HG02763 (cell line): ENCODE data around the gene RICTOR.

ENCODE experiments used
- ATAC-seq: cut with Tn5 transposase; IDR thresholded peaks from one replicate; pipeline ENCODE4 v1.9.1; 2021; ENCODE audit warnings: mild to moderate bottlenecking, moderate library complexity; ENCODE audit not compliant: unreplicated experiment

Gene RICTOR

GRCh38 chr5:38940230-38940858 is 133.9 kb downstream of the RICTOR start:
- ATAC-seq, result no peak

- ATAC-seq, result no peak
These were observed 135.2 kb downstream of the RICTOR start for GRCh38 chr5:38938973-38939372.

GRCh38 chr5:38938424-38938823 is 135.8 kb downstream of the RICTOR start:
- ATAC-seq, result no peak

GRCh38 chr5:38936269-38936668 is 137.9 kb downstream of the RICTOR start:
- ATAC-seq, result no peak

- ATAC-seq, result no peak
These were observed 138.8 kb downstream of the RICTOR start for GRCh38 chr5:38935437-38935836.

GRCh38 chr5:38932854-38933408 is 141.3 kb downstream of the RICTOR start:
- ATAC-seq, result no peak

GRCh38 chr5:38931731-38932130 is 142.5 kb downstream of the RICTOR start:
- ATAC-seq, result no peak

- no peak for ATAC-seq
These were observed 144.4 kb downstream of the RICTOR start for GRCh38 chr5:38929838-38930237.

- ATAC-seq, result no peak
These were observed 146.7 kb downstream of the RICTOR start for GRCh38 chr5:38927470-38927869.

GRCh38 chr5:38926121-38926520 is 148.1 kb downstream of the RICTOR start:
- ATAC-seq, result no peak

GRCh38 chr5:38925154-38925925 is 148.9 kb downstream of the RICTOR start:
- no peak for ATAC-seq

GRCh38 chr5:38923661-38924451 is 150.3 kb downstream of the RICTOR start:
- no peak for ATAC-seq

- ATAC-seq, result no peak
These were observed 152.0 kb downstream of the RICTOR start for GRCh38 chr5:38922199-38922598.

GRCh38 chr5:38921174-38921573 is 153.0 kb downstream of the RICTOR start:
- ATAC-seq, result no peak

GRCh38 chr5:38916802-38917201 is 157.4 kb downstream of the RICTOR start:
- ATAC-seq, result no peak

- ATAC-seq, result no peak
These were observed 160.5 kb downstream of the RICTOR start for GRCh38 chr5:38913714-38914113.

- no peak for ATAC-seq
These were observed 162.3 kb downstream of the RICTOR start for GRCh38 chr5:38911933-38912332.

- no peak for ATAC-seq
These were observed 167.7 kb downstream of the RICTOR start for GRCh38 chr5:38906503-38906902.

GRCh38 chr5:38905516-38905915 is 168.7 kb downstream of the RICTOR start:
- ATAC-seq, result no peak

- no peak for ATAC-seq
These were observed 174.3 kb downstream of the RICTOR start for GRCh38 chr5:38899936-38900335.

- ATAC-seq, result no peak
These were observed 177.4 kb downstream of the RICTOR start for GRCh38 chr5:38896760-38897159.
